AG04450 (cell line): ENCODE results near the gene ADARB2. TPM values are rescaled to one million over a fixed set of nuclear protein-coding genes. Genes with fewer than 3 reads are reported as not detected.

Experiments
- CTCF ChIA-PET: fragments of 300-600, 350-600 bp; formaldehyde crosslinking; extraction: SDS; loops from one replicate; lab custom pipeline; 2022; ENCODE audit warnings: antibody characterized with exemption, inconsistent platforms; lab: Charles Lee
- POLR2A ChIA-PET: fragments of 350-600 bp; formaldehyde crosslinking; extraction: SDS; loops from one replicate; lab custom pipeline; 2021; ENCODE audit warnings: antibody characterized with exemption, inconsistent platforms; lab: Yijun Ruan, JAX
- DNase-seq: peaks from one replicate; pipeline ENCODE4 v3.0.0-alpha.2; 2011; ENCODE audit warnings: low read depth, low spot score
- H3K27ac ChIP-seq: one replicate; pipeline ENCODE4 v1.5.1; 2012; ENCODE audit warnings: low read depth, low read length, control low read depth
- H3K27me3 ChIP-seq: one replicate; pipeline ENCODE4 v1.6.0; 2012; ENCODE audit warnings: low read length; ENCODE audit not compliant: control insufficient read depth, insufficient read depth
- H3K4me3 ChIP-seq: 2 replicates; pipeline ENCODE4 v1.5.1; 2011; ENCODE audit warnings: mild to moderate bottlenecking, low read depth, low read length, control low read depth
- H3K9me3 ChIP-seq: 2 replicates; pipeline ENCODE4 v1.5.1; 2012; ENCODE audit warnings: low read length; ENCODE audit not compliant: control insufficient read depth, insufficient read depth
- CTCF ChIP-seq: IDR thresholded peaks from 2 replicates; pipeline ENCODE4 v1.5.1; 2011; ENCODE audit warnings: low read depth, low read length, control low read depth, inconsistent platforms
- polyA plus RNA-seq: library from polyadenylated mRNA; depleted of rRNA; stranded (reverse); fragments of >200 nt; gene quantifications from 2 replicates; pipeline ENCODE4 v1.2.3, GENCODE V29; 2011

ADARB2 gene
- polyA plus RNA-seq, 1 experiment, result not detected

- TF ChIP-seq CTCF, result no peak
- Histone ChIP-seq H3K9me3 (peaks cover 66% of the 10 kb centered on the region), H3K4me3 (no peak overlapping the region), H3K27me3 (no peaks in the 10 kb centered on the region), H3K27ac (no peak overlapping the region)
- no peak for DNase-seq
- ChIA-PET CTCF (no interaction called here), POLR2A (no interaction called here)
Measured at GRCh38 chr10:1516492-1517165, 220.7 kb downstream of the ADARB2 start.

DNA sequence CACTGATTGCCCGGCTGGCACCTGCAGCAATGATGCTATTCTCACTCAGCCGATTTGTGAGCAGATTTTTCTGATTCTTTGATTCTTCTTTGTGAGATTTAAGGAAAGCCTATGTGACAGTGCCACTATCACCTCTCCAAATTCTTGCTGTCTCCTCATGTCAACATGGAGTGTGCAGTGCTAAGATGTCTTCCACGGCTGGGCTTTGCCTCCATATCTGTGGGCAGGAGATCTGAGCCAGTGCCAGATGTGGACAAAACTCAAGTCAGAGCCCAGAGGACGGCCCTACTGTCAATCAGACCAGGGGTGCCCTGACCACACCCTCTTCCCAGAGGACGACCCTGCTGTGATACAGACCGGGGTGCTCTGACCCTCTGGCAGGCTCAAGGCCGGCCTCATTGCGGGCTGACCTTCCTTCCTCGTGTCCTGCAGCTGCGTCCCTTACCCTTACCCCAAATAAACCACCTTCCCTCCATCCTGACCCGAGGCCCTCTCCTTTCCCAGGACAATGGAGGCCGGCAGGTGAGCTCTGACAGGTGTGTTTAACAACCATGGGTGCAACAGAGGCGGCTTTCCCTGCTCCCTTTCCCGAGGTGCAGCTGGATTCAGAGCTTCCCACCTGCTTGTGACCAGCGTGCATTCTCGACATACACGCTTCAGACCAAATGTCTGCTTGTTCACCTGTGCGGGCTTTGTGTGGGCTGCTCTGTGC is 221.4 kb downstream of the ADARB2 start:
- Histone ChIP-seq H3K27ac (no peak overlapping the region), H3K9me3 (peaks cover 64% of the 10 kb centered on the region), H3K27me3 (no peaks in the 10 kb centered on the region), H3K4me3 (no peak overlapping the region)
- no peak for TF ChIP-seq CTCF
- ChIA-PET CTCF (no interaction called here), POLR2A (no interaction called here)
- DNase-seq, result no peak

DNA sequence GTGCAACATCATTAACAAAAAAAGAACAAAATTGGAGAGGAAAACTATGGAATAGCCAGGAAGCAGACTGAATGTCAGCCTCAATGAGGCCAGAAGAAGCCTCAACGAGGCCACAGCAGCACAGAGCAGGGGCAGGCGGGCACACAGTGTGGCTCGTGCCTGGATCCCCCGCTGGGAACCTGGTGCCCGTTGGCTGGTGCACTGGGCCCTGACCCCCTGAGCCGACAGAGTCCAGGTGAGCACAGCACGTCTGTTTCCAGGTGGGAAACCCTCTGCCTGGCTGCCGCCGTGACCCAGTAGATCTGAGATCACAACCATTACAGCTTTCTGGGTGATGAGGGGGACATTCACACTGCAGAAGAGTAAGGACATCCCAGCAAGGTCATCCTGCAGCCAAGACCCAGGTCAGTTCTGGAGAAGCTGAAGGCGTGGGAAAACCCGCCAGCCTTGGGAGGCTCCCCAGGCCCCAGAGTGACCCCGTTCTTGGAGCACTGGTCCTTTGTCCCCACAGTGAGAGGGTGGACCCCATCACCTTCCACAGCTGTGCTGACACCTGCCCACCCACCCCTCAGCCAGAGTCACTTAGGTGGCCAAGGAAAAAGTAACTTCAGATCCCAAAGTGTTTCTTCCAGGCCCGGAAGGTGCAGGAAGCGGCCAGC is 222.1 kb downstream of the ADARB2 start:
- no peak for TF ChIP-seq CTCF
- Histone ChIP-seq H3K4me3 (no peak overlapping the region), H3K27ac (no peak overlapping the region), H3K27me3 (no peaks in the 10 kb centered on the region), H3K9me3 (peaks cover 64% of the 10 kb centered on the region)
- ChIA-PET POLR2A (no interaction called here), CTCF (no interaction called here)
- DNase-seq, result no peak

GRCh38 chr10:1514681-1515080 is 222.6 kb downstream of the ADARB2 start:
- CTCF ChIA-PET, result no interaction called here
- no peak overlapping the region for H3K27ac ChIP-seq
- H3K27me3 ChIP-seq, result no peaks in the 10 kb centered on the region
- no peak overlapping the region for H3K4me3 ChIP-seq
- H3K9me3 ChIP-seq, result peaks cover 65% of the 10 kb centered on the region
- TF ChIP-seq CTCF, result no peak
- DNase-seq, result no peak
- POLR2A ChIA-PET, result no interaction called here

DNA sequence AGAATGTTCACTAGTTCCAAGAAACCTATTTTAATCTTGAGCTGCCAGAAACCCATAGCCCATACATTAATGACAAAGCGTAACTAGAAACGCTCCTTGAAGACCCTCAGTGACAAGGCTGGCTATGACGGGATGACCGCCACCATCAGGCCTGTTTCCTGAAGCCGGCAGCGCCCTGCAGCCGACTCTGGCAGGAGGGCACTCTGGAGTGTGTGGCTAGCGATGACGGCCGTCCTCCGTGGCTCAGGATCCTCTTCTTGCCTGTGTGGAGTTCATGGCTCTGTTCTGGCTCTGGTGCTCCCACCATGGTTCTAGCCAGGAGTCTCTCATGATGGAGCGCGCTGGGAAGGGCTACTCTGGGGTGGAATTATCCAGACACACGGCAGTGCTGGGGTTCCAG is 224.1 kb downstream of the ADARB2 start:
- ChIA-PET CTCF (no interaction called here), POLR2A (no interaction called here)
- Histone ChIP-seq H3K9me3 (peaks cover 64% of the 10 kb centered on the region), H3K27me3 (no peaks in the 10 kb centered on the region), H3K27ac (no peak overlapping the region), H3K4me3 (no peak overlapping the region)
- DNase-seq, result no peak
- TF ChIP-seq CTCF, result no peak
